Vagina (tissue), 2 donors: Measurements from ENCODE around the gene RPS19. TPM values are rescaled to one million over a fixed set of nuclear protein-coding genes. Genes with fewer than 3 reads are reported as not detected.

Source experiments
- DNase-seq, 2 donors: peaks; one replicate each; pipeline ENCODE4 v3.0.0-alpha.2; 2017; ENCODE audit errors: extremely low spot score in 2 of 2
- H3K27ac ChIP-seq: fragments of 200-600 bp; sonication (generic); one replicate; pipeline ENCODE4 v1.5.1; 2019
- H3K27me3 ChIP-seq: fragments of 200-600 bp; sonication (generic); one replicate; pipeline ENCODE4 v1.5.1; 2019
- H3K36me3 ChIP-seq, 2 donors: fragments of 200-600 bp; sonication (generic); one replicate each; pipeline ENCODE4 v1.5.1; 2017 to 2019
- H3K4me1 ChIP-seq: fragments of 200-600 bp; sonication (generic); one replicate; pipeline ENCODE4 v1.5.1; 2019
- H3K4me3 ChIP-seq, 2 donors: fragments of 200-600 bp; sonication (generic); 1 replicate in 1 of 2; 2 replicates in 1 of 2; pipeline ENCODE4 v1.5.1; 2016 to 2019
- H3K9me3 ChIP-seq: fragments of 200-600 bp; sonication (generic); one replicate; pipeline ENCODE4 v1.5.1; 2019
- CTCF ChIP-seq, 3 experiments: fragments of 450-650 bp in 2 of 3; fragments of 200-600 bp in 1 of 3; sonication (generic) in 1 of 3; IDR thresholded peaks; one replicate each; pipeline ENCODE4 v1.5.1; 2017 to 2019; ENCODE audit warnings: antibody characterized with exemption in 3 of 3, mild to moderate bottlenecking in 2 of 3, moderate library complexity in 2 of 3
- POLR2A ChIP-seq, 2 donors: fragments of 450-650 bp; IDR thresholded peaks; one replicate each; pipeline ENCODE4 v1.6.1; 2017; ENCODE audit warnings: antibody characterized with exemption in 2 of 2, mild to moderate bottlenecking in 2 of 2, moderate library complexity in 2 of 2
- POLR2AphosphoS5 ChIP-seq, 2 donors: sonication (generic); formaldehyde crosslinking; IDR thresholded peaks; one replicate each; pipeline ENCODE4 v1.9.0; 2017; ENCODE audit warnings: antibody characterized with exemption in 2 of 2, mild to moderate bottlenecking in 2 of 2, low read depth in 1 of 2; ENCODE audit not compliant: insufficient read depth in 1 of 2
- intact Hi-C: fragments of 100-400 bp; cut with DNase I; formaldehyde crosslinking; loops from one replicate; pipeline ENCODE4 v1.15.1; 2023
- total RNA-seq: library from RNA; depleted of rRNA; stranded (reverse); fragments of >200 nt; gene quantifications from one replicate; pipeline ENCODE4 v1.2.3, GENCODE V29; 2016

The RPS19 gene
- total RNA-seq, 1 donor from 2014 or later: 1,554 TPM

- Histone ChIP-seq H3K36me3 (no peaks in the 10 kb centered on the region), H3K4me3 (no peak overlapping the region), H3K9me3 (no peaks in the 10 kb centered on the region), H3K27me3 (no peaks in the 10 kb centered on the region), H3K27ac (no peak overlapping the region), H3K4me1 (no peaks in the 10 kb centered on the region)
- intact Hi-C loops: no loop called here
- DNase-seq: no peak
- TF ChIP-seq CTCF (IDR thresholded peaks at IDR 0.05): no peak
- TF ChIP-seq POLR2A (IDR thresholded peaks at IDR 0.05): no peak
- TF ChIP-seq POLR2AphosphoS5 (IDR thresholded peaks at IDR 0.05; ENCODE audit: insufficient read depth in 1 of 2, low read depth in 1 of 2): no peak
Observed at GRCh38 chr19:41849067-41849466, 11.0 kb upstream of the RPS19 start.

GRCh38 chr19:41850381-41850780, 9.7 kb upstream of the RPS19 start:
- Histone ChIP-seq H3K36me3 (no peaks in the 10 kb centered on the region), H3K4me1 (no peaks in the 10 kb centered on the region), H3K4me3 (no peak overlapping the region), H3K9me3 (no peaks in the 10 kb centered on the region), H3K27ac (no peak overlapping the region), H3K27me3 (no peaks in the 10 kb centered on the region)
- DNase-seq: no peak
- no peak for TF ChIP-seq POLR2A (IDR thresholded peaks at IDR 0.05)
- TF ChIP-seq POLR2AphosphoS5 (IDR thresholded peaks at IDR 0.05; ENCODE audit: insufficient read depth in 1 of 2, low read depth in 1 of 2): no peak
- no peak for TF ChIP-seq CTCF (IDR thresholded peaks at IDR 0.05)
- intact Hi-C loops: no loop called here

GRCh38 chr19:41851456-41851855, 8.6 kb upstream of the RPS19 start:
- Histone ChIP-seq H3K36me3 (no peaks in the 10 kb centered on the region), H3K27ac (no peak overlapping the region), H3K9me3 (no peaks in the 10 kb centered on the region), H3K27me3 (no peaks in the 10 kb centered on the region), H3K4me3 (no peak overlapping the region), H3K4me1 (no peaks in the 10 kb centered on the region)
- TF ChIP-seq POLR2AphosphoS5 (IDR thresholded peaks at IDR 0.05; ENCODE audit: insufficient read depth in 1 of 2, low read depth in 1 of 2) (no peak), POLR2A (IDR thresholded peaks at IDR 0.05) (no peak), CTCF (IDR thresholded peaks at IDR 0.05) (no peak)
- no peak for DNase-seq
- intact Hi-C loops: no loop called here

- Histone ChIP-seq H3K27ac (no peak overlapping the region), H3K27me3 (no peaks in the 10 kb centered on the region), H3K36me3 (no peaks in the 10 kb centered on the region), H3K4me3 (no peak overlapping the region), H3K4me1 (no peaks in the 10 kb centered on the region), H3K9me3 (no peaks in the 10 kb centered on the region)
- intact Hi-C loops: no loop called here
- TF ChIP-seq CTCF (IDR thresholded peaks at IDR 0.05) (no peak), POLR2A (IDR thresholded peaks at IDR 0.05) (no peak), POLR2AphosphoS5 (IDR thresholded peaks at IDR 0.05; ENCODE audit: insufficient read depth in 1 of 2, low read depth in 1 of 2) (no peak)
- no peak for DNase-seq
Observed at GRCh38 chr19:41853344-41853743, 6.7 kb upstream of the RPS19 start.

GRCh38 chr19:41853768-41854167, 6.3 kb upstream of the RPS19 start:
- Histone ChIP-seq H3K4me1 (no peaks in the 10 kb centered on the region), H3K9me3 (no peaks in the 10 kb centered on the region), H3K4me3 (no peak overlapping the region), H3K27me3 (no peaks in the 10 kb centered on the region), H3K27ac (no peak overlapping the region), H3K36me3 (no peaks in the 10 kb centered on the region)
- TF ChIP-seq CTCF (IDR thresholded peaks at IDR 0.05): no peak
- TF ChIP-seq POLR2A (IDR thresholded peaks at IDR 0.05): no peak
- TF ChIP-seq POLR2AphosphoS5 (IDR thresholded peaks at IDR 0.05; ENCODE audit: insufficient read depth in 1 of 2, low read depth in 1 of 2): no peak
- intact Hi-C loops: no loop called here
- DNase-seq: no peak
